ENCODE data around the gene SPAG17.

- TF ChIP-seq CTCF (IDR thresholded peaks at IDR 0.05; ENCODE audit: borderline replicate concordance, extremely low read depth, low read length, poor library complexity, severe bottlenecking) (no peak), EZH2 (IDR thresholded peaks at IDR 0.05; ENCODE audit: borderline replicate concordance, low read depth, low read length, severe bottlenecking) (no peak)
Measured at GRCh38 chr1:118223426-118223825, 38.4 kb upstream of the SPAG17 start.
